CD14-positive monocyte (primary cell): ENCODE data around the gene CRIM1. TPM values are rescaled to one million over a fixed set of nuclear protein-coding genes. Genes with fewer than 3 reads are reported as not detected.

ENCODE experiments used
- DNase-seq, 3 donors: peaks; one replicate each; pipeline ENCODE4 v3.0.0-alpha.2; 2011 to 2022
- H2AFZ ChIP-seq: 2 replicates; pipeline ENCODE4 v1.6.0; 2012; ENCODE audit warnings: mild to moderate bottlenecking, low read depth, low read length, inconsistent platforms; ENCODE audit not compliant: insufficient read depth, poor library complexity, severe bottlenecking
- H3K27ac ChIP-seq, 2 donors: 1 replicate in 1 of 2; 2 replicates in 1 of 2; pipeline ENCODE4 v1.5.1; 2012 to 2013; ENCODE audit warnings: low read length in 2 of 2, control low read depth in 1 of 2, inconsistent platforms in 1 of 2, low read depth in 1 of 2, mild to moderate bottlenecking in 1 of 2
- H3K27me3 ChIP-seq, 2 donors: one replicate each; pipeline versions ENCODE4 v1.6.0 to v1.6.1; 2011 to 2013; ENCODE audit warnings: low read length in 2 of 2; ENCODE audit not compliant: control insufficient read depth in 2 of 2, insufficient read depth in 2 of 2
- H3K36me3 ChIP-seq, 2 donors: replicated peaks in 1 of 2; 1 replicate in 1 of 2; 2 replicates in 1 of 2; pipeline versions ENCODE4 v1.5.1 to v1.6.1; 2012 to 2013; ENCODE audit warnings: low read length in 2 of 2, control low read depth in 1 of 2, inconsistent platforms in 1 of 2, mild to moderate bottlenecking in 1 of 2; ENCODE audit not compliant: insufficient read depth in 2 of 2, control insufficient read depth in 1 of 2
- H3K4me1 ChIP-seq, 2 donors: 1 replicate in 1 of 2; 2 replicates in 1 of 2; pipeline versions ENCODE4 v1.5.1 to v1.6.1; 2012 to 2013; ENCODE audit warnings: low read length in 2 of 2, control low read depth in 1 of 2, inconsistent platforms in 1 of 2, mild to moderate bottlenecking in 1 of 2, moderate library complexity in 1 of 2; ENCODE audit not compliant: insufficient read depth in 2 of 2, control insufficient read depth in 1 of 2
- H3K4me2 ChIP-seq: replicated peaks from 2 replicates; pipeline ENCODE3; 2012; ENCODE audit warnings: low read length, moderate library complexity, mild to moderate bottlenecking; ENCODE audit not compliant: poor library complexity, severe bottlenecking; ENCODE audit errors: extremely low read depth
- H3K4me3 ChIP-seq, 3 experiments: fragments of 200-600 bp in 1 of 3; sonication (generic) in 1 of 3; replicated peaks in 1 of 3; 1 replicate in 2 of 3; 2 replicates in 1 of 3; pipeline ENCODE4 v1.5.1; 2011 to 2013; ENCODE audit warnings: low read length in 3 of 3, mild to moderate bottlenecking in 3 of 3, control low read depth in 2 of 3, low read depth in 2 of 3, inconsistent platforms in 1 of 3, moderate library complexity in 1 of 3
- H3K79me2 ChIP-seq: 2 replicates; pipeline ENCODE4 v1.6.0; 2012; ENCODE audit warnings: mild to moderate bottlenecking, control low read depth, inconsistent platforms, low read length, moderate library complexity; ENCODE audit not compliant: insufficient read depth
- H3K9ac ChIP-seq: 2 replicates; pipeline ENCODE4 v1.6.0; 2017; ENCODE audit warnings: low read length, mild to moderate bottlenecking; ENCODE audit not compliant: insufficient read depth, poor library complexity, severe bottlenecking
- H3K9me3 ChIP-seq, 2 donors: replicated peaks in 1 of 2; 1 replicate in 1 of 2; 2 replicates in 1 of 2; pipeline versions ENCODE4 v1.5.1 to v1.6.1; 2012 to 2013; ENCODE audit warnings: low read length in 2 of 2, control low read depth in 1 of 2; ENCODE audit not compliant: control insufficient read depth in 1 of 2, insufficient read depth in 1 of 2
- H4K20me1 ChIP-seq: 2 replicates; pipeline ENCODE4 v1.6.0; 2012; ENCODE audit warnings: mild to moderate bottlenecking, low read length, control low read depth, moderate library complexity; ENCODE audit not compliant: insufficient read depth
- H3K27ac Mint-ChIP-seq, 7 donors: one replicate each; pipeline ENCODE4 v1.8.0; 2020; ENCODE audit warnings: mild to moderate bottlenecking in 7 of 7, mixed read lengths in 7 of 7, moderate library complexity in 6 of 7, inconsistent platforms in 2 of 7
- H3K27me3 Mint-ChIP-seq, 3 donors: one replicate each; pipeline ENCODE4 v1.8.0; 2021 to 2022; ENCODE audit warnings: low read depth in 3 of 3, mild to moderate bottlenecking in 3 of 3, mixed read lengths in 3 of 3, moderate library complexity in 3 of 3, inconsistent platforms in 1 of 3
- H3K36me3 Mint-ChIP-seq, 2 donors: one replicate each; pipeline ENCODE4 v1.8.0; 2020; ENCODE audit warnings: mixed read lengths in 2 of 2, inconsistent platforms in 1 of 2, mild to moderate bottlenecking in 1 of 2
- H3K4me1 Mint-ChIP-seq: one replicate; pipeline ENCODE4 v1.8.0; 2020; ENCODE audit warnings: mild to moderate bottlenecking, mixed read lengths
- H3K4me3 Mint-ChIP-seq, 2 donors: one replicate each; pipeline ENCODE4 v1.8.0; 2020; ENCODE audit warnings: mild to moderate bottlenecking in 2 of 2, mixed read lengths in 2 of 2, moderate library complexity in 1 of 2
- H3K9me3 Mint-ChIP-seq, 7 donors: one replicate each; pipeline ENCODE4 v1.8.0; 2020 to 2022; ENCODE audit warnings: mixed read lengths in 7 of 7, mild to moderate bottlenecking in 6 of 7, moderate library complexity in 6 of 7, inconsistent platforms in 2 of 7
- CTCF ChIP-seq: fragments of 200-600 bp; IDR thresholded peaks from one replicate; pipeline ENCODE4 v1.8.0; 2022; ENCODE audit warnings: antibody characterized with exemption, mild to moderate bottlenecking
- WGBS: methylation state at CpG from one replicate; pipeline ENCODE4 v1.1.5; 2013; ENCODE audit warnings: missing lambda C conversion rate; ENCODE audit not compliant: insufficient coverage; 5-methylcytosine and 5-hydroxymethylcytosine counted together
- intact Hi-C, 2 donors: fragments of 100-400 bp; cut with micrococcal nuclease; formaldehyde crosslinking; loops; one replicate each; pipeline versions ENCODE4 v1.15.0 to v1.15.1; 2023
- polyA plus RNA-seq, 3 donors: library from polyadenylated mRNA; depleted of rRNA in 1 of 3; unstranded in 2 of 3; stranded (reverse) in 1 of 3; fragments of 300-500 nt in 2 of 3; fragments of >200 nt in 1 of 3; fragmentation: Illumina TruSeq in 2 of 3; gene quantifications; 1 replicate in 2 of 3; 2 replicates in 1 of 3; pipeline ENCODE4 v1.2.3, GENCODE V29; 2012 to 2021

CRIM1 gene
- polyA plus RNA-seq, 3 donors: 0.08 to 0.27 TPM; not detected in 1

- Mint-ChIP-seq H3K9me3 (peaks cover 0 to 3% (median 0%) of the 10 kb centered on the region in 7 donors), H3K4me3 (no peak overlapping the region), H3K27ac (no peak overlapping the region), H3K4me1 (no peaks in the 10 kb centered on the region), H3K36me3 (no peaks in the 10 kb centered on the region), H3K27me3 (peaks cover 5 to 8% (median 6%) of the 10 kb centered on the region in 3 donors)
- H3K9ac ChIP-seq: no peak overlapping the region
- H3K4me1 ChIP-seq: no peaks in the 10 kb centered on the region
- H3K79me2 ChIP-seq: no peaks in the 10 kb centered on the region
- no peaks in the 10 kb centered on the region for H3K27me3 ChIP-seq
- H3K4me3 ChIP-seq: no peak overlapping the region
- H3K4me2 ChIP-seq: no peak overlapping the region
- H3K27ac ChIP-seq: no peak overlapping the region
- 83% methylated on average over 1 of the region's 4 CpGs for WGBS
- intact Hi-C loops: no loop called here
- no peak for DNase-seq
- no peak overlapping the region for H2AFZ ChIP-seq
- no peaks in the 10 kb centered on the region for H3K36me3 ChIP-seq
- no peak for TF ChIP-seq CTCF
- no peaks in the 10 kb centered on the region for H3K9me3 ChIP-seq
- H4K20me1 ChIP-seq: no peaks in the 10 kb centered on the region
Measured at GRCh38 chr2:36326286-36326685, 29.3 kb upstream of the CRIM1 start.

- DNase-seq: no peak
- no peaks in the 10 kb centered on the region for H3K36me3 ChIP-seq
- no peaks in the 10 kb centered on the region for H3K79me2 ChIP-seq
- no peaks in the 10 kb centered on the region for H3K9me3 ChIP-seq
- H3K27me3 Mint-ChIP-seq: peaks cover 0 to 5% (median 4%) of the 10 kb centered on the region in 3 donors
- H3K36me3 Mint-ChIP-seq: no peaks in the 10 kb centered on the region
- intact Hi-C loops: no loop called here
- H2AFZ ChIP-seq: no peak overlapping the region
- no peaks in the 10 kb centered on the region for H3K9me3 Mint-ChIP-seq
- H3K4me1 Mint-ChIP-seq: no peaks in the 10 kb centered on the region
- H3K27ac Mint-ChIP-seq: no peak overlapping the region
- TF ChIP-seq CTCF: no peak
- H4K20me1 ChIP-seq: no peaks in the 10 kb centered on the region
- H3K27me3 ChIP-seq: no peaks in the 10 kb centered on the region
- no peak overlapping the region for H3K4me3 ChIP-seq
- no peak overlapping the region for H3K9ac ChIP-seq
- WGBS: no CpG with 5 or more reads among the region's 2 CpGs
- H3K27ac ChIP-seq: no peak overlapping the region
- no peaks in the 10 kb centered on the region for H3K4me1 ChIP-seq
- H3K4me3 Mint-ChIP-seq: no peak overlapping the region
- no peak overlapping the region for H3K4me2 ChIP-seq
Measured at GRCh38 chr2:36329251-36329650, 26.3 kb upstream of the CRIM1 start.
